ENCODE results near the gene AHI1. TPM values are rescaled to one million over a fixed set of nuclear protein-coding genes. Genes with fewer than 3 reads are reported as not detected.

The AHI1 gene
- total RNA-seq, 1 donor from 2014 or later = 23.2 TPM

DNA sequence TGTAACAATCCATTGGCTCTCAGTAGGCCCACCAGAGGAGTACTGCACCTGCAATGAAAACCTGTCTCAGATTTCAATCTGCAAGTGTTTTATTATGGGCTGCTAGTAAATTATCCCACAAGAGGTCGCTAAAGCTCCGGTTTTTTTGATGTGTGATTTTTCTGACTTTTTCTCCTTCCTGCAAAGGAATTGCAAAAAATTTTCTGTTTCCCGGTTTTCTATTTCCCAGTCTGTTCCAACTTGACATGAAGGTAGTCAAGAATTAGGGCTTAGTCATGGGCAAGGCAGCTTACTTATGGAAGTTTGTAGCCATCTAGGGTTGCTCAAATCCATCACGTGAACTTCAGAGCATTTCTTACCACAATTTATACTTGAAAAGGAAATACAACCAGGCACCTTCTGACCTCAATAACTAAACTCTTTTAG is 38.5 kb upstream of the AHI1 start:
- TF ChIP-seq, protein P1, sequence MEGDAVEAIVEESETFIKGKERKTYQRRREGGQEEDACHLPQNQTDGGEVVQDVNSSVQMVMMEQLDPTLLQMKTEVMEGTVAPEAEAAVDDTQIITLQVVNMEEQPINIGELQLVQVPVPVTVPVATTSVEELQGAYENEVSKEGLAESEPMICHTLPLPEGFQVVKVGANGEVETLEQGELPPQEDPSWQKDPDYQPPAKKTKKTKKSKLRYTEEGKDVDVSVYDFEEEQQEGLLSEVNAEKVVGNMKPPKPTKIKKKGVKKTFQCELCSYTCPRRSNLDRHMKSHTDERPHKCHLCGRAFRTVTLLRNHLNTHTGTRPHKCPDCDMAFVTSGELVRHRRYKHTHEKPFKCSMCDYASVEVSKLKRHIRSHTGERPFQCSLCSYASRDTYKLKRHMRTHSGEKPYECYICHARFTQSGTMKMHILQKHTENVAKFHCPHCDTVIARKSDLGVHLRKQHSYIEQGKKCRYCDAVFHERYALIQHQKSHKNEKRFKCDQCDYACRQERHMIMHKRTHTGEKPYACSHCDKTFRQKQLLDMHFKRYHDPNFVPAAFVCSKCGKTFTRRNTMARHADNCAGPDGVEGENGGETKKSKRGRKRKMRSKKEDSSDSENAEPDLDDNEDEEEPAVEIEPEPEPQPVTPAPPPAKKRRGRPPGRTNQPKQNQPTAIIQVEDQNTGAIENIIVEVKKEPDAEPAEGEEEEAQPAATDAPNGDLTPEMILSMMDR (conservative IDR thresholded peaks at IDR 0.05) = peak; percentile 82
- Mint-ChIP-seq H3K4me3 (no peak overlapping the region), H3K4me1 (ENCODE audit: unreplicated experiment) (peaks cover 8% of the 10 kb centered on the region), H3K9me3 (peaks cover 3% of the 10 kb centered on the region), H3K27ac (no peak overlapping the region), H3K27me3 (no peaks in the 10 kb centered on the region), H3K36me3 (no peaks in the 10 kb centered on the region)
- DNase-seq (ENCODE audit: extremely low spot score, unreplicated experiment) = no peak

DNA sequence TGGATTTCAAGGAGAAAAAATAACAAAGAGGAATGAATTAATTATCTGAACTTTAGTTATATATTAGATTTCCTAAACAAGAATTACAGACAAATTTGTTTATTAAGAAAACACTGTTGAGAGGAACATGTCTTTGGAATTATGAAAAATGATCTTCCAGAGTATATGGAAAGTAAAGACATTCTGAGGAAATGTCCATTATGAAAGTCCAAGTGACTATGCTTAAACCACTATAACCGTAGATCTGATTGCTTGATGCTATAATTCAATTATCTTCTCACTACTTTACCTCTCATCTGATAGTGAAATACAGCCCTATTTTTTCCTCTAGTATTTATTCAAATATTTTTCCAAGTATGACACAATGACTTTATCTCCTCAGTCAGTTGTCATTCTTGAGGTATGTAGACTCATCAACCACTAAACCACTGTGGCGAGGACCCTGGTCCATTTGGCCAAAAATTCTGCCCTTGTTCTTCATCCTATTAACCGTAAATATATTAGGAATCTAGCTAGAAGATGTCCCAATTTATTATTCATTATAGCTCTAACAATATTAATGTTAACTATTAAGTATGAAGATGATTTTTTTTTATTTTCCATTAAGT is 37.3 kb upstream of the AHI1 start:
- Mint-ChIP-seq H3K27ac (no peak overlapping the region), H3K4me3 (no peak overlapping the region), H3K36me3 (no peaks in the 10 kb centered on the region), H3K9me3 (peaks cover 3% of the 10 kb centered on the region), H3K27me3 (no peaks in the 10 kb centered on the region), H3K4me1 (ENCODE audit: unreplicated experiment) (peaks cover 8% of the 10 kb centered on the region)
- no peak for DNase-seq (ENCODE audit: extremely low spot score, unreplicated experiment)
- TF ChIP-seq, protein P1 (conservative IDR thresholded peaks at IDR 0.05) = no peak

DNA sequence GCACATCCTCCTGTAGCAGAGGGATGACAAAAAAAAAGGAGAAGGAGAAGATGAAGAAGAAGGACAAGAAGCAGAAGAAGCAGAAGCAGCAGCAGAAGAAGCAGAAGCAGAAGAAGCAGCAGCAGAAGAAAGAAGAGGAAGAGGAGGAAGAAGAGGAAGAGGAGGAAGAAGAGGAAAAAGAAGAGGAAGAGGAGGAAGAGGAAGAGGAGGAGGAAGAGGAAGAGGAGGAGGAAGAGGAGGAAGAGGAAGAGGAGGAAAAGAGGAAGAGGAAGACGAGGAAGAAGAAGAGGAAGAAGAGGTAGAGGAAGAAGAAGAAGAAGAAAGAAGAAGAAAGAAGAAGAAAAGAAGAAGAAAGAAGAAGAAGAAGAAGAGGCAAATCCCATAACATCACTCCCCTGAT is 35.0 kb upstream of the AHI1 start:
- TF ChIP-seq, protein P1 (conservative IDR thresholded peaks at IDR 0.05) = no peak
- H3K36me3 Mint-ChIP-seq = no peaks in the 10 kb centered on the region
- H3K9me3 Mint-ChIP-seq = peaks cover 3% of the 10 kb centered on the region
- H3K27ac Mint-ChIP-seq = no peak overlapping the region
- no peak overlapping the region for H3K4me3 Mint-ChIP-seq
- DNase-seq (ENCODE audit: extremely low spot score, unreplicated experiment) = no peak
- no peaks in the 10 kb centered on the region for H3K27me3 Mint-ChIP-seq
- peaks cover 16% of the 10 kb centered on the region for H3K4me1 Mint-ChIP-seq (ENCODE audit: unreplicated experiment)

- no peak overlapping the region for H3K27ac Mint-ChIP-seq
- no peaks in the 10 kb centered on the region for H3K27me3 Mint-ChIP-seq
- TF ChIP-seq, protein P1 (conservative IDR thresholded peaks at IDR 0.05) = no peak
- no peak for DNase-seq (ENCODE audit: extremely low spot score, unreplicated experiment)
- no peak overlapping the region for H3K4me3 Mint-ChIP-seq
- peaks cover 3% of the 10 kb centered on the region for H3K9me3 Mint-ChIP-seq
- H3K4me1 Mint-ChIP-seq (ENCODE audit: unreplicated experiment) = peaks cover 16% of the 10 kb centered on the region
- H3K36me3 Mint-ChIP-seq = no peaks in the 10 kb centered on the region
These were observed 34.5 kb upstream of the AHI1 start for GRCh38 chr6:135531954-135532490.

DNA sequence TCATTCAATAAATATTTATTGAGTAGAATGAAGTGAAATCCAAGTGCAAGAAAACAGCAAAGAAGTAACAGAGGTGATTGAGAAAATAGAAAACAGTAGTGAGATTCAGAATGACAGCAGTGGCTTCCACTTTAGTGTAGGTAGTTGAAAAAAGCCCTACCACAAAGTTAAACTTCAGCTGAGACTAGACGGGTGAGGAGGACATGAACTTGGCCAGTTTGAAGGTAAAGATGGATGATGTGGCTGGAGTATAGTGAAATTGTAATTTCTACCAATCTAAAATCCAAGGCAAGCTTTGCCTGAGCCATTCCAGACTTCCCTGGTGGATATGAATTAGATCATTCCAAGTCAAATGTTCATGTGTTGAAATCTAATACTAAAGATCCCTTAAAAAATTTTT is 32.6 kb upstream of the AHI1 start:
- H3K4me1 Mint-ChIP-seq (ENCODE audit: unreplicated experiment) = peaks cover 9% of the 10 kb centered on the region

More for the DNA sequence above, 32.6 kb upstream of the AHI1 start:
- Mint-ChIP-seq H3K36me3 (no peaks in the 10 kb centered on the region), H3K9me3 (peaks cover 3% of the 10 kb centered on the region), H3K27me3 (no peaks in the 10 kb centered on the region), H3K4me3 (no peak overlapping the region), H3K27ac (no peak overlapping the region)
- DNase-seq (ENCODE audit: extremely low spot score, unreplicated experiment) = no peak
- TF ChIP-seq, protein P1 (conservative IDR thresholded peaks at IDR 0.05) = no peak
